HEK293T (cell line): ENCODE measurements around the gene UTP14A.
A peak's percentile ranks its signal among the peaks of the same experiment; 100 is the strongest.

Source experiments
- CTCF ChIA-PET: fragments of 350-600 bp; formaldehyde crosslinking; extraction: SDS; loops from one replicate; lab custom pipeline; 2021; ENCODE audit warnings: antibody characterized with exemption, inconsistent platforms; lab: Yijun Ruan, JAX
- POLR2A ChIA-PET: fragments of 350-600 bp; formaldehyde crosslinking; extraction: SDS; loops from one replicate; lab custom pipeline; 2020; ENCODE audit warnings: antibody characterized with exemption, inconsistent platforms; lab: Yijun Ruan, JAX
- DNase-seq: peaks from one replicate; pipeline ENCODE4 v3.0.0; 2012; ENCODE audit warnings: mixed read lengths; ENCODE audit errors: extremely low spot score
- ARNT ChIP-seq: fragments of 450-650 bp; IDR thresholded peaks from 2 replicates; pipeline ENCODE4 v1.6.1; 2017; ENCODE audit warnings: mild to moderate bottlenecking
- BHLHE40 ChIP-seq: fragments of 450-650 bp; IDR thresholded peaks from 2 replicates; pipeline ENCODE4 v1.6.1; 2016; ENCODE audit warnings: mild to moderate bottlenecking, moderate library complexity, borderline replicate concordance
- CTBP1 ChIP-seq: fragments of 450-650 bp; IDR thresholded peaks from 2 replicates; pipeline ENCODE4 v1.6.1; 2016; ENCODE audit warnings: borderline replicate concordance
- ELF4 ChIP-seq: fragments of 450-650 bp; IDR thresholded peaks from 2 replicates; pipeline ENCODE4 v1.6.1; 2017; ENCODE audit warnings: antibody characterized with exemption
- FOXA1 ChIP-seq: fragments of 450-650 bp; IDR thresholded peaks from 2 replicates; pipeline ENCODE4 v1.6.1; 2016; ENCODE audit warnings: mild to moderate bottlenecking
- FOXK2 ChIP-seq: fragments of 450-650 bp; IDR thresholded peaks from 2 replicates; pipeline ENCODE4 v1.6.1; 2016; ENCODE audit warnings: mild to moderate bottlenecking
- FOXM1 ChIP-seq: fragments of 450-650 bp; IDR thresholded peaks from 2 replicates; pipeline ENCODE4 v1.6.1; 2017; ENCODE audit warnings: mild to moderate bottlenecking, borderline replicate concordance
- HDGF ChIP-seq: fragments of 450-650 bp; IDR thresholded peaks from 2 replicates; pipeline ENCODE4 v1.6.1; 2017; ENCODE audit warnings: antibody characterized with exemption, borderline replicate concordance
- L3MBTL2 ChIP-seq: fragments of 450-650 bp; conservative IDR thresholded peaks from 2 replicates; pipeline ENCODE4 v1.6.1; 2016; ENCODE audit warnings: mild to moderate bottlenecking
- LEF1 ChIP-seq: fragments of 450-650 bp; IDR thresholded peaks from 2 replicates; pipeline ENCODE4 v1.6.1; 2017; ENCODE audit warnings: mild to moderate bottlenecking, borderline replicate concordance
- NFRKB ChIP-seq: fragments of 450-650 bp; IDR thresholded peaks from 2 replicates; pipeline ENCODE4 v1.6.1; 2016; ENCODE audit warnings: mild to moderate bottlenecking, moderate library complexity
- PKNOX1 ChIP-seq: fragments of 450-650 bp; IDR thresholded peaks from 2 replicates; pipeline ENCODE4 v1.6.1; 2016
- SP1 ChIP-seq: fragments of 450-650 bp; IDR thresholded peaks from 2 replicates; pipeline ENCODE4 v1.6.1; 2017
- SUZ12 ChIP-seq: fragments of 450-650 bp; IDR thresholded peaks from 2 replicates; pipeline ENCODE4 v1.6.1; 2016; ENCODE audit warnings: mild to moderate bottlenecking
- TARDBP ChIP-seq: fragments of 450-650 bp; IDR thresholded peaks from 2 replicates; pipeline ENCODE4 v1.6.1; 2016
- ZNF384 ChIP-seq: fragments of 450-650 bp; IDR thresholded peaks from 2 replicates; pipeline ENCODE4 v1.6.1; 2016

The UTP14A gene

GRCh38 chrX:129900054-129900453 lies 5.9 kb upstream of the UTP14A start:
- CTCF ChIA-PET = no interaction called here
- DNase-seq = no peak
- POLR2A ChIA-PET = no interaction called here
- TF ChIP-seq FOXK2 (no peak), ARNT (no peak), ELF4 (no peak), SUZ12 (no peak), L3MBTL2 (no peak), PKNOX1 (no peak), ZNF384 (peak; percentile 64; the same call in 1 of the 2 replicates)

GRCh38 chrX:129908636-129909035 lies 2.7 kb downstream of the UTP14A start:
- POLR2A ChIA-PET = no interaction called here
- TF ChIP-seq BHLHE40 = no peak
- no peak for TF ChIP-seq PKNOX1
- TF ChIP-seq HDGF = no peak
- TF ChIP-seq L3MBTL2 = no peak
- TF ChIP-seq ZNF384 = no peak
- no peak for TF ChIP-seq ELF4
- no peak for TF ChIP-seq FOXM1
- TF ChIP-seq SP1 = no peak
- TF ChIP-seq FOXA1 = no peak
- TF ChIP-seq CTBP1 = no peak
- TF ChIP-seq ARNT = no peak
- no peak for TF ChIP-seq FOXK2
- TF ChIP-seq NFRKB = no peak
- no peak for TF ChIP-seq LEF1
- TF ChIP-seq SUZ12 = no peak
- no peak for TF ChIP-seq TARDBP

GRCh38 chrX:129925305-129926092 lies 19.5 kb downstream of the UTP14A start:
- ChIA-PET POLR2A (interaction anchor here (1.6 kb wide), 1 partner anchor 135 kb away, joined by 8 read pairs; no protein-coding TSS in a partner anchor), CTCF (interaction anchor here (0.6 to 3.9 kb wide), 15 partner anchors 9 to 191 kb away, joined by 3 to 33 read pairs (median 3); no protein-coding TSS in a partner anchor)
- TF ChIP-seq CTBP1 = no peak
- TF ChIP-seq SP1 = no peak
- no peak for TF ChIP-seq L3MBTL2
- TF ChIP-seq ARNT = no peak
- no peak for TF ChIP-seq TARDBP
- no peak for TF ChIP-seq ELF4
- TF ChIP-seq ZNF384 = no peak
- TF ChIP-seq FOXK2 = no peak
- TF ChIP-seq NFRKB = no peak
- TF ChIP-seq FOXA1 = no peak
- TF ChIP-seq SUZ12 = no peak
- TF ChIP-seq HDGF = no peak
- no peak for TF ChIP-seq PKNOX1
- no peak for TF ChIP-seq LEF1
- no peak for TF ChIP-seq FOXM1
- no peak for TF ChIP-seq BHLHE40
- DNase-seq = peak; percentile 83

More at GRCh38 chrX:129908636-129909035, 2.7 kb downstream of the UTP14A start:
- peak; percentile 3 for DNase-seq
- CTCF ChIA-PET = no interaction called here

GRCh38 chrX:129930941-129931410 lies 25.0 kb downstream of the UTP14A start:
- TF ChIP-seq FOXK2 (no peak), BHLHE40 (no peak), ELF4 (no peak), NFRKB (no peak), ARNT (no peak), LEF1 (no peak), PKNOX1 (no peak), FOXM1 (no peak), CTBP1 (no peak), FOXA1 (no peak)
- POLR2A ChIA-PET = interaction anchor here (0.8 to 1.7 kb wide), 8 partner anchors 9 to 106 kb away, joined by 3 to 8 read pairs (median 4); partner anchors contain the start of gene UTP14A
- CTCF ChIA-PET = interaction anchor here (0.8 to 1.6 kb wide), 2 partner anchors 99 to 130 kb away, joined by 3 to 7 read pairs; no protein-coding TSS in a partner anchor
- no peak for DNase-seq

GRCh38 chrX:129931411-129932015 lies 25.5 kb downstream of the UTP14A start:
- POLR2A ChIA-PET = interaction anchor here (0.8 to 1.7 kb wide), 8 partner anchors 9 to 106 kb away, joined by 3 to 8 read pairs (median 4); partner anchors contain the start of gene UTP14A
- CTCF ChIA-PET = interaction anchor here (0.8 to 1.6 kb wide), 2 partner anchors 98 to 129 kb away, joined by 3 to 7 read pairs; no protein-coding TSS in a partner anchor
- DNase-seq = peak; percentile 85
- TF ChIP-seq HDGF (no peak), SP1 (no peak), PKNOX1 (no peak), LEF1 (no peak), NFRKB (no peak), BHLHE40 (no peak), CTBP1 (no peak), L3MBTL2 (no peak), ARNT (no peak), FOXM1 (peak; percentile 58; the same call in 1 of the 2 replicates), ZNF384 (peak; percentile 68; the same call in 1 of the 2 replicates), TARDBP (no peak)
